Activated CD4-positive, alpha-beta T cell treated with anti-CD3 and anti-CD28 coated beads for 4 hours (primary cell): Measurements from ENCODE around the gene DDX20.

Experiments
- DNase-seq, 2 donors: peaks; one replicate each; pipeline ENCODE4 v3.0.0-alpha.2; 2020

Gene DDX20

GRCh38 chr1:111755331-111756123 lies at the start of gene DDX20:
Gene DDX20, plus strand, starts transcription at chr1:111755901. Its CDS starts 24 bp downstream, at chr1:111755925.
- peak; percentile 91 to 93 for DNase-seq

- DNase-seq: no peak
These were observed 48.8 kb upstream of the DDX20 start for GRCh38 chr1:111706921-111707320.

GRCh38 chr1:111707906-111708305 lies 47.8 kb upstream of the DDX20 start:
- no peak for DNase-seq

GRCh38 chr1:111709986-111710385 lies 45.7 kb upstream of the DDX20 start:
- no peak for DNase-seq

GRCh38 chr1:111716333-111716732 lies 39.4 kb upstream of the DDX20 start:
- DNase-seq: no peak

GRCh38 chr1:111717450-111717849 lies 38.3 kb upstream of the DDX20 start:
- no peak for DNase-seq

- no peak for DNase-seq
These were observed 36.6 kb upstream of the DDX20 start for GRCh38 chr1:111719135-111719534.

GRCh38 chr1:111719674-111720132 lies 36.0 kb upstream of the DDX20 start:
- DNase-seq: no peak

GRCh38 chr1:111720274-111720976 lies 35.3 kb upstream of the DDX20 start:
- DNase-seq: no peak

- no peak for DNase-seq
These were observed 34.5 kb upstream of the DDX20 start for GRCh38 chr1:111720977-111721786.

- no peak for DNase-seq
These were observed 32.5 kb upstream of the DDX20 start for GRCh38 chr1:111723091-111723806.

- DNase-seq: no peak
These were observed 31.8 kb upstream of the DDX20 start for GRCh38 chr1:111723871-111724270.

- no peak for DNase-seq
These were observed 30.5 kb upstream of the DDX20 start for GRCh38 chr1:111725192-111725591.

- no peak for DNase-seq
These were observed 28.6 kb upstream of the DDX20 start for GRCh38 chr1:111727056-111727455.

GRCh38 chr1:111729271-111729921 lies 26.3 kb upstream of the DDX20 start:
- DNase-seq: no peak

GRCh38 chr1:111729946-111730681 lies 25.6 kb upstream of the DDX20 start:
- DNase-seq: no peak

- no peak for DNase-seq
These were observed 25.0 kb upstream of the DDX20 start for GRCh38 chr1:111730706-111731105.

GRCh38 chr1:111731956-111732355 lies 23.7 kb upstream of the DDX20 start:
- no peak for DNase-seq

GRCh38 chr1:111732718-111733117 lies 23.0 kb upstream of the DDX20 start:
- DNase-seq: no peak

- DNase-seq: no peak
These were observed 22.3 kb upstream of the DDX20 start for GRCh38 chr1:111733183-111733991.

GRCh38 chr1:111733992-111734341 lies 21.7 kb upstream of the DDX20 start:
- DNase-seq: no peak
